Activated naive CD4-positive, alpha-beta T cell treated with anti-CD3 and anti-CD28 coated beads for 36 hours (primary cell): Measurements from ENCODE around the gene SLCO1B1. TPM values are rescaled to one million over a fixed set of nuclear protein-coding genes. Genes with fewer than 3 reads are reported as not detected.
"Not testable (repeated sequence)": the region's sequence is repeated elsewhere in the genome, so short reads cannot be mapped to it uniquely, and the experiment has no call there.

Experiments used
- CTCF ChIA-PET: fragments of 350-600 bp; sonication (Branson Sonifier 250); formaldehyde crosslinking; loops from one replicate; lab custom pipeline; 2021; ENCODE audit warnings: antibody characterized with exemption; lab: Charles Lee
- DNase-seq: peaks from one replicate; pipeline ENCODE4 v3.0.0-alpha.2; 2020
- H3K27ac Mint-ChIP-seq: one replicate; pipeline ENCODE4 v1.8.0; 2021; ENCODE audit warnings: mild to moderate bottlenecking, mixed read lengths
- H3K27me3 Mint-ChIP-seq: one replicate; pipeline ENCODE4 v1.8.0; 2021; ENCODE audit warnings: low read depth, mixed read lengths
- H3K36me3 Mint-ChIP-seq: one replicate; pipeline ENCODE4 v1.8.0; 2021; ENCODE audit warnings: low read depth, mixed read lengths
- H3K4me1 Mint-ChIP-seq: one replicate; pipeline ENCODE4 v1.8.0; 2021; ENCODE audit warnings: low read depth, mixed read lengths
- H3K4me3 Mint-ChIP-seq: one replicate; pipeline ENCODE4 v1.8.0; 2021; ENCODE audit warnings: mild to moderate bottlenecking, moderate library complexity, mixed read lengths
- H3K9me3 Mint-ChIP-seq: one replicate; pipeline ENCODE4 v1.8.0; 2021; ENCODE audit warnings: mixed read lengths
- intact Hi-C: fragments of 100-400 bp; cut with micrococcal nuclease; formaldehyde crosslinking; loops from one replicate; pipeline ENCODE4 v1.15.1; 2023
- total RNA-seq, 2 experiments: library from RNA; stranded (reverse); gene quantifications; one replicate each; pipeline ENCODE4 v1.2.3, GENCODE V29; 2021

The SLCO1B1 gene
- total RNA-seq, 2 experiments from 2014 or later: not detected

DNA sequence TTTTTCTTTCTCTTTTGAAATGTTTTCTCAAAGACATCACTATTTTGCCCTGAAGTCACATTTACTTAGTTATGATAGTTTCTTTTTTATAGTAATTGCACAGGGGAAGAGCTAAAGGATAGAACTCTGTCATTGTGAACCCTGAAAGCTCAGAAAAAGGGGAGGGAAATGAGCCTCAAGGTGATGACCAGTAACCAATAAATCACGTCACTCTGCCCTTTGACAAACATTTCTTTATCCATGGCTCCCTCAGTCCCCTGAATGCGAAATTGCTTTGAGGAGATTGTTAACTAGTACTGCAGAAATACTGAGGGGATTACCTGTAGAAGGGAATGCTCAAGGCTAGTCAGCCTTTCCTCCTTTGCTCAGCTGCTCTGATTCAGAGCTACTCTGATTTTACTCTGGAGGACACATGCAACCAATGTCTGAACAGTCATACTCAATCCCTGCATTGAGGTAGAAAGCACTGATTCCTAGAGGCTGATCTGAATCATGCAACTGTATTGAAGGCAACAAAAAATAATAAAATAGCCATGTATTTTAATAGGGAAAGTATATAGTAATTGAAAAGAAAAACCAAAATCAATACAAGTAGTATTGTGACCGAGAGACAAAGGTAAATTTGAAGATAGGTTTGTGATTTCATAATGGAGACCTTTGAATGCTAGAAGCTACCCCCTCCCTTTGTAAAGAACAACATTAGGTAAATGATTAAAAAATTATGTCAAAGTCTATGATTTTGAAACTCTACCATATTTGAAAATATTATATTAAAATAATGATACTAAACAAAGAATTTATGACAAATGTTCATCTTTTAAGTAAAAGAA lies 24.7 kb downstream of the SLCO1B1 start:
- Mint-ChIP-seq H3K4me1 (no peaks in the 10 kb centered on the region), H3K27me3 (no peaks in the 10 kb centered on the region), H3K36me3 (no peaks in the 10 kb centered on the region), H3K9me3 (peaks cover 1% of the 10 kb centered on the region), H3K4me3 (no peak overlapping the region), H3K27ac (no peak overlapping the region)
- intact Hi-C loops: no loop called here
- CTCF ChIA-PET: no interaction called here
- DNase-seq: no peak

DNA sequence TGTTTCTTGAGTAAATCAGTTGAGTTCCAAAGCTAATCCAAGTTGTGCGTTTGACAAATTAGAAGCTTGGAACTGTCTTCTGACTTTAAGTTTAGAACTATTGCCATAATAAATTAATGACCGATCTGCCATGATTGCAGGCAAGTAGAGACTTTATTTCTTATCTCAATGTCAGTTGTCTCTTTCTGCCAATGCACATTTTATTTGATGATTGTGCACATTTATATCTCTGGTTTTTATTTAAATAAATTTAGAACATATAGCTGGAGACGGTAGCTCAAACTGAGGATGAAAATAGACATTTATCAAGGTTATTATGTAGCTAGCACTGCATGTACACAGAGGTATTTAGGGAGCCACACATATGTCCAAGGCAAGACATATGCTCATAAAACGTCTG lies 34.1 kb downstream of the SLCO1B1 start:
- intact Hi-C loops: no loop called here
- no peaks in the 10 kb centered on the region for H3K4me1 Mint-ChIP-seq
- no peaks in the 10 kb centered on the region for H3K27me3 Mint-ChIP-seq
- DNase-seq: no peak
- H3K4me3 Mint-ChIP-seq: no peak overlapping the region
- H3K9me3 Mint-ChIP-seq: peaks cover 10% of the 10 kb centered on the region
- CTCF ChIA-PET: no interaction called here
- no peak overlapping the region for H3K27ac Mint-ChIP-seq
- H3K36me3 Mint-ChIP-seq: no peaks in the 10 kb centered on the region

DNA sequence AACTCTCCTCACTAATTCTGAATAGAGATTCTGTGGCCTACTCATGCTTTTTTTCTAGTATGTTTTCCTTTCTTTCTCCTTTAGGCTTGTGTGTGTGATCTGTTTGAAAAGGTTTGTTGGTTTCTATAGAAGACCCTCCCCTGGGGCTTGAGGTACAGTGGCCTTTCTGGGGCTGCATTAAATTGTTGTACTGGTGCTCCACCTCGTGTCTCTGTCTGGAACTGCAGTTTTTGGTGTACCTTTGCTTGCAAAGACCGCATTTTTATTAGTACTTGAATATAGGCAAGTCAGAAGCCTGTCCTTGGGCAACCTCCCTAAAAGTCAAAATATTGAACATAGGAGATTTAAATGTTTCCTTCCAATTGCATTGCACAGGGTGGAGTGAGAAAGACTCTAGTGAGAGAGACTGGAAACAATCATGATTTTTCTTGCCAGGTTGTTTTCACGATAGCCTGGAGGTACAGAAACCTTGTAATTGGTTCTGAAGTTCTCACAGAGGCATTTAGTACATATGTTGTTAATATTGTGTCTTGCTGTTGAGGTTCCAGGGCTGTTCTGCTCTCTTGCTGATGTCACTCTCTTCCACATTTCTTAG lies 39.0 kb downstream of the SLCO1B1 start:
- Mint-ChIP-seq H3K27me3 (no peaks in the 10 kb centered on the region), H3K36me3 (no peaks in the 10 kb centered on the region), H3K9me3 (peaks cover 10% of the 10 kb centered on the region), H3K4me1 (no peaks in the 10 kb centered on the region), H3K27ac (no peak overlapping the region), H3K4me3 (no peak overlapping the region)
- intact Hi-C loops: loop anchor here (1.0 to 5.0 kb wide), 3 partner anchors 223 to 708 kb away; no protein-coding TSS in a partner anchor
- peak; percentile 47 for DNase-seq
- CTCF ChIA-PET: no interaction called here

DNA sequence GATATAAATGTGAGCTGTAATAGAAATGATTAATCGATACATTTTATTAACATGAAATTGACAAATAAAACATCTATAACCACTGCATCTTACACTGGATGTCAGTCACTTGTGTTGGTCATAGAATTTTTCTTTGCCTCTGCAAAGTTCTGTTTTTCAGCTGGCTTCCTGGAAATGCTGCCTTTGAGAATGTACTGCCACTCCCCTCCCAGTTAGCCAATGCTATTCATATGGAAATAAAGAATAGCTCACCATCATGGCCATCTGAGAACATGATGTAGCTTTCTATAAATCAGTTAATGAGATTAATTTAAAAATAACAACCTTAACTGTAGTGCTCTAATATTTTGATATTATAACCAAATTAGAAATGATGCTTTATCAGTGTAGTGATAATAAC lies 41.1 kb downstream of the SLCO1B1 start:
- Mint-ChIP-seq H3K9me3 (peaks cover 10% of the 10 kb centered on the region), H3K36me3 (no peaks in the 10 kb centered on the region), H3K27ac (no peak overlapping the region), H3K4me3 (no peak overlapping the region), H3K27me3 (no peaks in the 10 kb centered on the region), H3K4me1 (no peaks in the 10 kb centered on the region)
- intact Hi-C loops: loop anchor here (5.0 kb wide), 1 partner anchor 710 kb away; no protein-coding TSS in a partner anchor
- no peak for DNase-seq
- CTCF ChIA-PET: no interaction called here

DNA sequence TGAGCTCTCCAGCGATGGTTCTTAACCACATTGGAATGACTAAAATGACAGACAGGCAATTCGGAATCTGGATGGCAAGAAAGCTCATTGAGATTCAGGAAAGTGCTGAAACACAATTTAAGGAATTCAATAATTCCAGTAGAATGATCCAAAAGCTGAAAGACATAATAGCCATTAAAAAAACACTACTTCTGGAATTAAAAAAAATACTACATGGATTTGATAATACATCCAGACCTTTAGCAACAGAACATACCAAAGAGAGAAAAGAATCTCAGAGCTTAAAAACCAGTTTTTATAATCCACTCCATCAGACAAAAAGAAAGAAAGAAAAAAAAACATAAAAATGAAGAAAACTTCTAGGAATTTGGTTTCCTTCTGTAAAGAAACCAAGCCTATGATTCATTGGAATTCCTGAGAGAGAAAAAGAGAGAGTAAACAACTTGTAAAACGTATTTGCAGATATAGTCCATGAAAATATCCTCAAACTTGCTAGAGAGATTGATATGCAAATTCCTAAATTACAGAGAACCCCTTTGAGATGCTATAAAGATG lies 52.8 kb downstream of the SLCO1B1 start:
- Mint-ChIP-seq H3K9me3 (no peaks in the 10 kb centered on the region), H3K36me3 (no peaks in the 10 kb centered on the region), H3K4me3 (no peak overlapping the region), H3K27me3 (no peaks in the 10 kb centered on the region), H3K27ac (no peak overlapping the region), H3K4me1 (no peaks in the 10 kb centered on the region)
- intact Hi-C loops: no loop called here
- DNase-seq: no peak
- CTCF ChIA-PET: no interaction called here

DNA sequence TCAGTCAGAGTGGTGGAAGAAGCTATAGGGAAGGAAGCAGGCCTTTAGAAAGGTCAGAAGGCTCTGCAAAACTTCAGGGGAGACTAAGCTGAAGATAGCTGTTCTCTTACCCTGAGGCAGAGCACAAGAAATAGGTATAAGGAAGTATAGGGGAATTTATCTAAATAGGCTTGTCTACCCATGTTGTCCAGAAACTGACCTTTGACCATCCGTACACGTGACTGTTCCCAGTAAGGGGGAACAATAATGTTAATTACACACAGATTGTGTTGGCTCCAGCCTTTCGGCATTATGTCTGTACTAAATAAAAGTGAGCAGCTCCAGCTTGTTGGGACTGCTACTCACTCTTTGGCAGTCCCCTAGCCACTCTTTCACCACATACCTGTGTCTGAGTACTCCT lies 59.0 kb downstream of the SLCO1B1 start:
- Mint-ChIP-seq H3K4me3 (no peak overlapping the region), H3K27ac (no peak overlapping the region), H3K36me3 (no peaks in the 10 kb centered on the region), H3K4me1 (no peaks in the 10 kb centered on the region), H3K27me3 (no peaks in the 10 kb centered on the region), H3K9me3 (peaks cover 3% of the 10 kb centered on the region)
- DNase-seq: no peak
- CTCF ChIA-PET: no interaction called here
- intact Hi-C loops: no loop called here

DNA sequence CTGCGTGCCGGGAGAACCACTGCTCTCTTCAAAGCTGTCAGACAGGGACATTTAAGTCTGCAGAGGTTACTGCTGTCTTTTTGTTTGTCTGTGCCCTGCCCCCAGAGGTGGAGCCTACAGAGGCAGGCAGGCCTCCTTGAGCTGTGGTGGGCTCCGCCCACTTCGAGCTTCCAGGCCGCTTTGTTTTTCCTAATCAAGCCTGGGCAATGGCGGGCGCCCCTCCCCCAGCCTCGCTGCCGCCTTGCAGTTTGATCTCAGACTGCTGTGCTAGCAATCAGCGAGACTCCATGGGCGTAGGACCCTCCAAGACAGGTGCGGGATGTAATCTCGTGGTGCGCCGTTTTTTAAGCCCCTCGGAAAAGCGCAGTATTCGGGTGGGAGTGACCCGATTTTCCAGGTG lies 83.4 kb downstream of the SLCO1B1 start:
- H3K27me3 Mint-ChIP-seq, CTCF ChIA-PET, H3K27ac Mint-ChIP-seq, H3K4me1 Mint-ChIP-seq, H3K36me3 Mint-ChIP-seq, intact Hi-C loops, H3K4me3 Mint-ChIP-seq, H3K9me3 Mint-ChIP-seq, DNase-seq: not testable (repeated sequence)

DNA sequence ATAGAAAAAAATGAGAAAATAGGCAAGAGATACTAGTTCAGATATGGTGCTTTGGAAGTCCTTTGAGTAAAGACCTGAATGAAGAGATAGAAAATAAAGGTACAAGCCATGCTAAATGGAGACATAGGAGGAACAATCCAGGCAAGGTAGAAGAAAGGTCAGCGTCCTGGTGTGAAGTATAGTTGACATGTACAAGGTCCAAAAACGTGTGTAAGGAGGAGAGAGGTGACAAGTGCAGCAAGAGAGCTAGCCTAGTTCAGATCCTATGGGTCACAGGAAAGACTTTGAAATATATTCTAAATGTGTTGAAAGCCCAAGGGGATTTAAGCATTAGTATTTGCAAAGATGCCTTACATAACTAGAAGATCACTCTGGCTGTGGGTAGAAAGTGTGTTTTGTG lies 88.2 kb downstream of the SLCO1B1 start:
- Mint-ChIP-seq H3K36me3 (no peaks in the 10 kb centered on the region), H3K9me3 (no peaks in the 10 kb centered on the region), H3K4me1 (no peaks in the 10 kb centered on the region), H3K4me3 (no peak overlapping the region), H3K27ac (no peak overlapping the region), H3K27me3 (peaks cover 4% of the 10 kb centered on the region)
- DNase-seq: no peak
- CTCF ChIA-PET: no interaction called here
- intact Hi-C loops: no loop called here

DNA sequence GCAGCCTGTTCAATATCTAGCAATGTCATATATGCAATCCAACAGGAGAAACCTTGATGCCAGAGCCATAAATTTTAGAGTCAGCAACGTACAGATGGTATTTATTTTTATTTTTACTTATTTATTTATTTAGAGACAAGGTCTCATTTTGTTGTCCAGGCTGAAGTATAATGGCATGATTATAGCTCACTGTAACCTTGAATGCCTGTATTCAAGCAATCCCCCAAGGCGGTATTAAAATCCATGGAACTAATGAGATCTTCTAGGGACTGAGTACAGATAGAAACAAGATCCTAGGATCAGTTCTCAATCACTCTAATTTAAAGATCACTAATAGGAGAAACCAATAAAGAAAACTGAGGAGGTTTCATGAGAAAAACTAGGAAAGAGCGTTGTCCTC lies 89.3 kb downstream of the SLCO1B1 start:
- CTCF ChIA-PET: no interaction called here
- Mint-ChIP-seq H3K27ac (no peak overlapping the region), H3K36me3 (no peaks in the 10 kb centered on the region), H3K4me3 (no peak overlapping the region), H3K27me3 (no peaks in the 10 kb centered on the region), H3K9me3 (no peaks in the 10 kb centered on the region), H3K4me1 (no peaks in the 10 kb centered on the region)
- intact Hi-C loops: no loop called here
- DNase-seq: no peak

DNA sequence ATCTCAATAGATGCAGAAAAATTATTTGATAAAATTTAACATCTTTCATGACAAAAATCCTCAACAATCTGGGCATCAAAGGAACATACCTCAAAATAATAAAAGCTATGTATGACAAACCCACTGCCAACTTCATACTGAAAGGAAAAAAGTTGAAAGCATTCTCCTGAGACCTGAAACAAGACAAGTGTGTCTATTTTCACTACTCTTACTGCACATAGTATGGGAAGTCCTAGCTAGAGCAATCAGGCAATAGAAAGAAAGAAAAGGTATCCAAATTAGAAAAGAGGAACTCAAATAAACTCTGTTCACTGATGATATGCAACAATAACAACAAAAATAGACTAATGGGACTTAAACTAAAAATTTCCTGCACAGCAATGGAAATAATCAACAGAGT lies 90.1 kb downstream of the SLCO1B1 start:
- Mint-ChIP-seq H3K4me3 (no peak overlapping the region), H3K4me1 (no peaks in the 10 kb centered on the region), H3K36me3 (no peaks in the 10 kb centered on the region), H3K27me3 (no peaks in the 10 kb centered on the region), H3K9me3 (no peaks in the 10 kb centered on the region), H3K27ac (no peak overlapping the region)
- CTCF ChIA-PET: no interaction called here
- intact Hi-C loops: no loop called here
- no peak for DNase-seq

DNA sequence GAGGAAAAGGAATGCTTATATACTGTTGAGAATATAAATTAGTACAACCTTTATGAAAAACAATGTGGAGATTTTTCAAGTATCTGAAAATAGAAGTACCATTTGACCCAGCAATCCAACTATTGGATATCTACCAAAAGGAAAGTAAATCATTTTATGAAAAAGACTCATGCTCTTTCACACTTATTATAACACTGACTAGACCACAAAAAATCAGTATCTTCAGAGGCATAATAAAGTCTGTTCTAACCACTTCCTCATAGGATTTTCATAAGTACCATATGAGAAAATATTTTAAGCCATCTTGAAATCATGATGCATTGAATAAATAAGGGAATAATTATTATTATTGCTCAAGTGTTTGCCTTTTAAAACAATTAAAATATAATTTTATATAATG lies 90.8 kb downstream of the SLCO1B1 start:
- Mint-ChIP-seq H3K4me1 (no peaks in the 10 kb centered on the region), H3K27me3 (no peaks in the 10 kb centered on the region), H3K4me3 (no peak overlapping the region), H3K36me3 (no peaks in the 10 kb centered on the region), H3K9me3 (no peaks in the 10 kb centered on the region), H3K27ac (no peak overlapping the region)
- no peak for DNase-seq
- CTCF ChIA-PET: no interaction called here
- intact Hi-C loops: no loop called here

DNA sequence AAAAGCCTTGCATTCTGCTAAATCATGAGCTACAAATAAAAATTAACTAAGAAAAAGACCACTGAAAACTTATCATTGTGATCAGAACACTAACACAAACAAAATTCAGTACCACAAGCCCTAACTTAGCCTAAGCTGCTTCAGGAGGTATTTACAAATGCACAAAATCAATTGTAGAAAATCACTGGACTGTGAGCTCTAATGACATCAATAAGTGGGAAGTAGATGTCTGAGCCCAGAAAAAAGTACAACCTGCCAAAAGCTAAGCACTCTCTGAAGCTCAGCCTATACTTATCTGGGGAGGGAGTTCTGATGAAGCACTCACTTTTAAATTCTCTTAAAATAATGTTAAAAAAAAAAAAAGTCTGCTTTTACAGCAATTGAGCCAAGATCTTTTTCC lies 92.9 kb downstream of the SLCO1B1 start:
- CTCF ChIA-PET: no interaction called here
- Mint-ChIP-seq H3K27ac (no peak overlapping the region), H3K27me3 (no peaks in the 10 kb centered on the region), H3K36me3 (no peaks in the 10 kb centered on the region), H3K9me3 (no peaks in the 10 kb centered on the region), H3K4me1 (no peaks in the 10 kb centered on the region), H3K4me3 (no peak overlapping the region)
- no peak for DNase-seq
- intact Hi-C loops: no loop called here

DNA sequence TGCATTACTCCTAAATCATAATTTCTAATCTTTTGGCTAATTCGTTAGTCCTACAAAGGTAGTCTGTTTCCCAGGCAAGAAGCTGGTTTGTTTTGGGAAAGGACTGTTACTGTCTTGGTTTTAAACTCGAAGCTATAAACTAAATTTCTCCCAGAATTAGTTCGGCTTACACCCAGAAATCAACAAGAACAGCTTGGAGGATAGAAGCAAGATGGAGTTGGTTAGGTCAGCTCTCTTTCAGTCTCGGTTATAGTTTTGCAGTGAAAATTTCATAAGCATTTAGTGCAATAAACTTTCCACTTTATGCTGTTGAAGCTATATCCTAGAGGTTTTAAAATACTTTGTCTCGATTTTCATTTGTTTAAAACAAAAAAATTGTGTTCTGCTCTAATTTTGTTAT lies 103.4 kb downstream of the SLCO1B1 start:
- no peaks in the 10 kb centered on the region for H3K4me1 Mint-ChIP-seq

More for the DNA sequence above, 103.4 kb downstream of the SLCO1B1 start:
- no peak for DNase-seq
- H3K9me3 Mint-ChIP-seq: peaks cover 3% of the 10 kb centered on the region
- no peaks in the 10 kb centered on the region for H3K27me3 Mint-ChIP-seq
- no peak overlapping the region for H3K4me3 Mint-ChIP-seq
- H3K36me3 Mint-ChIP-seq: no peaks in the 10 kb centered on the region
- no peak overlapping the region for H3K27ac Mint-ChIP-seq
- CTCF ChIA-PET: no interaction called here
- intact Hi-C loops: no loop called here
